Astrocyte (in vitro differentiated cells and primary cell): ENCODE results near the gene DLK1.

ENCODE experiments used
- EZH2 ChIP-seq: IDR thresholded peaks from 2 replicates; pipeline ENCODE4 v1.6.1; 2012; ENCODE audit warnings: mild to moderate bottlenecking, low read length, inconsistent platforms; ENCODE audit not compliant: insufficient read depth
- TF ChIP-seq, protein P1 (sequence below): IDR thresholded peaks from 2 replicates; pipeline ENCODE4 v1.5.1; 2011; ENCODE audit warnings: low read depth, mild to moderate bottlenecking, inconsistent platforms, low read length, moderate library complexity; ENCODE audit not compliant: insufficient read depth

DNA sequence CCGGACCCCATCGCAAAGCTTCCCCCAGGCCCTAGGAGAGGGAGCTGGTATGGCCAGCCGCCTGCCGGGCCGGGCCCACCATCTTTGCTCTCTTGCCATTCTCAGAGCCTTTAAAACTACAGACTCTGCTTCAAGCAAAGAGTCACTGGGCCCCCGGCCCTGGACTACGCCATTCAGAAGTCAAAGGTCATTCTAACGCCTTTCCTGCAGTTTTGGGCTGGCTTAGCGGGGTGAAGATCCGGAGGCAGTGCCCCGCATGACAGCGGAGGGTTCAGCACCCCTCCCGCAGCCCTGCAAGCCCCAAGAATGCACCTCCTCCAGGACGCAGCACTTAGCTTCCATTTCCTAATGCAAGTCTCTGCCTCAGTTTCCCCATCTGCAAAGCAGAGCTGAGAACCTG, 61.0 kb downstream of the DLK1 start:
- TF ChIP-seq, protein P1, sequence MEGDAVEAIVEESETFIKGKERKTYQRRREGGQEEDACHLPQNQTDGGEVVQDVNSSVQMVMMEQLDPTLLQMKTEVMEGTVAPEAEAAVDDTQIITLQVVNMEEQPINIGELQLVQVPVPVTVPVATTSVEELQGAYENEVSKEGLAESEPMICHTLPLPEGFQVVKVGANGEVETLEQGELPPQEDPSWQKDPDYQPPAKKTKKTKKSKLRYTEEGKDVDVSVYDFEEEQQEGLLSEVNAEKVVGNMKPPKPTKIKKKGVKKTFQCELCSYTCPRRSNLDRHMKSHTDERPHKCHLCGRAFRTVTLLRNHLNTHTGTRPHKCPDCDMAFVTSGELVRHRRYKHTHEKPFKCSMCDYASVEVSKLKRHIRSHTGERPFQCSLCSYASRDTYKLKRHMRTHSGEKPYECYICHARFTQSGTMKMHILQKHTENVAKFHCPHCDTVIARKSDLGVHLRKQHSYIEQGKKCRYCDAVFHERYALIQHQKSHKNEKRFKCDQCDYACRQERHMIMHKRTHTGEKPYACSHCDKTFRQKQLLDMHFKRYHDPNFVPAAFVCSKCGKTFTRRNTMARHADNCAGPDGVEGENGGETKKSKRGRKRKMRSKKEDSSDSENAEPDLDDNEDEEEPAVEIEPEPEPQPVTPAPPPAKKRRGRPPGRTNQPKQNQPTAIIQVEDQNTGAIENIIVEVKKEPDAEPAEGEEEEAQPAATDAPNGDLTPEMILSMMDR = no peak
- no peak for TF ChIP-seq EZH2
